HG03280 (cell line): Measurements from ENCODE around the gene PLCB4.

Source experiments
- ATAC-seq: cut with Tn5 transposase; IDR thresholded peaks from one replicate; pipeline ENCODE4 v1.9.1; 2021; ENCODE audit warnings: mild to moderate bottlenecking, moderate library complexity; ENCODE audit not compliant: unreplicated experiment

PLCB4 gene

DNA sequence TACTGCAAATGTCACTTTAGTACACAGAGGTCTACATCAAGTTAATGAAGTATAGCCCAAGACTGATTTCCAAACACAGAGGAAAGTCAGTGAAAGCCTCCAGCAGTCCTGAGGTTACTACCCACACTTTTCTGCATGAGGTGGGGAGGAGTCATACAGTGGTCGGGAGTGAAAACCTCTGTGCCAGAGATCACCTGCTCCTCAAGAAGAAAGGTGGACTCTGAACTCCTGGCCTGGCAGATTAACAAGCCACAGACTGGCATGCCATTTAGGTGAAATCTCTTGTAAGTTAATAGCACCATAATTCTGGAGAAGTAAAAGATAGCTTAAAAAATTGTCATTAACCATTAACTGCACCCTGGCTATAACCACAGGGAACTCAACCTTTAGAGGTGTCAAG is 320.5 kb downstream of the PLCB4 start:
- ATAC-seq, result no peak

DNA sequence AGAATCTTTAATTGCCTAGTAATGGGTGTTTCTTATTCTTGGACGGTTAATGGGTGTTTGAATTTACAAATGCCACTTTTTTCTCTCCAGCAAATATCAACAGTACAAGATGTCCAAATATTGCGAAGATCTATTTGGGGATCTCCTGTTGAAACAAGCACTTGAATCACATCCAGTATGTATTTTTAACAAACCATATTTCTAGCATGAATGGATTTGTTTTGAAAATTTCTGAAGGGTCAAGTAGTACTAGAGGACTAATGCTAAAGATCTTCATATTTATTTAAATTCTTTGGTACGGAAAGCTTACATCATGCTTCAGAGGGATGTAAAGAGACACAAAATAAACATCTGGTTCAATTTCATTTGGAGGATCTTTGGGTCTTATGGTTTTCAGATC is 321.6 kb downstream of the PLCB4 start:
- no peak for ATAC-seq

DNA sequence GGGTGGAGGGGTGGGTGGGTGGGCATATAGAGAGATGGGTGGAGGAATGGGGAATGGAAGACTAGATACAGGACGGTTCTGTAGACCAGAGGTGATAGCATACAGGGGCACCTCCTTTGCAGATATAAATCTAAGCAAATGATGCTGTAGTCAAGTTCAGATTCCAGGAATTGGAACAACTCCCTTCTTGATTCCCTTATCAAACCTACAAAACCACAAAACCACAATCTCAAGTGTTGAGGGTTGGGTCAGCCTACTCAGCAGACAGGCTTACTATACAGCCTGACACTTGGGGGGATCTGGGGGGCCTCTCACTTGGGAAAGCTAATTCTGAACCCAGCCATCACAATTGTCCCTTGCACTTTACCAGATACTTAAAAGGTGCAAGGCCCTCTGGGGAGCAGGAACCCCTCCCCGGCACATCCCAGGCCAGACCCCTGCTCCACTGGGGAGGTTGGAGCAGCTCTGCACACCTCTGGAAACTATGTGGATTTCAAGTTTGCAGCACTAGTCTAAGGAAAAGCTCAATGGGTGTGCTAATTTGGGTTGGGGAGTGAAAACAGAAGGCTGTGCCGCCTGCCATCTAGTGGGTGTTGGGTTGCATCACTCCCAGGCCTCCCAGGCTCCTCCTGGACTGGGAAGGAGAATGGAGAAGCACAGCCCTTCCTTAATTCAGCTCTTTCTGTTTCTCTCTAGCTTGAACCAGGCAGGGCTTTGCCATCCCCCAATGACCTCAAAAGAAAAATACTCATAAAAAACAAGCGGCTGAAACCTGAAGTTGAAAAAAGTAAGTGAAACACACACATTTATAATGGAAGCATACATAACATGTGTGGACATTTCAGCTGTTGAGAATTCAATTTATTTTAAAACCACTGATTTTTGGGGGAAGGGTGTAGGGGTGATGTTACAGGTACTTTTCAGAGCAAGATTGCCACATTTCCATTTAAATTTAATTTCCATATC is 324.3 kb downstream of the PLCB4 start:
- ATAC-seq, result peak; percentile 57

DNA sequence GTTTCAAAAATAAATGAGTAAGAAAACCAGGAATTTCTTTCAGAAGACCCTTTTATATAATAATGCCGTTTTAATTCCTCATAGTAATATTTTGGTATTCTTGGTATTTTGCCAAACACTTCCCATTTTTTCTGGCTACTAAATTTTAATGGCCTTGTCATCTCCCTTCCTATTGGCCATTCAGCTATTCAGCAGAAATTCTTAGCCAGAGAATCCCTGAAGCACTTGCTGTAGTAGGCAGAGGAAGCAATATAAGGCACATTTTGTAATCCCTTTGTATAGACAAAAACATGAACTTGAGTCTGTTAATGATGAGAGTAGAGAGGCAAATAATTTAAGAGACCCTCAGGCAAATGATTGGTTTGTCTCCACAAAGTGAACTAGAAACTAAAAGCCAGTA is 327.1 kb downstream of the PLCB4 start:
- no peak for ATAC-seq

DNA sequence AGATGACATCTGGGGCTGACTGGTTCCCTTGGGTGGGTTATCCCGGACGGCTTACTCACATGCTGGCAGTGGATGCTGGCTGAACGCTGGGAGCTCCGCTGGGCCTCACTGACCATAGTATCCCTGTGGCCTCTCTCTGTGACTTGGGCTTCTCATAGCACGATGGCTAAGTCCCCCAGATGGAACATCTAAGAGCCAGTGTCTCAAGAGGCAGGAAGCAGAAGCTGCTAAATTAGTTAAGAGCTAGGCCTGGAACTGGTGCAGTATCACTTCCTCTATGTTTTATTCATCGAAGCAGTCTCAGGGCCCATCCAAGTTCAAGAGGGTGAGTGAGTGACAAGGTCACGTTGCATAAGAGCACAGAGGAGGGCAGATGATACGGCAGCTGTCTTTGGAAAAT is 329.0 kb downstream of the PLCB4 start:
- peak; percentile 88 for ATAC-seq

DNA sequence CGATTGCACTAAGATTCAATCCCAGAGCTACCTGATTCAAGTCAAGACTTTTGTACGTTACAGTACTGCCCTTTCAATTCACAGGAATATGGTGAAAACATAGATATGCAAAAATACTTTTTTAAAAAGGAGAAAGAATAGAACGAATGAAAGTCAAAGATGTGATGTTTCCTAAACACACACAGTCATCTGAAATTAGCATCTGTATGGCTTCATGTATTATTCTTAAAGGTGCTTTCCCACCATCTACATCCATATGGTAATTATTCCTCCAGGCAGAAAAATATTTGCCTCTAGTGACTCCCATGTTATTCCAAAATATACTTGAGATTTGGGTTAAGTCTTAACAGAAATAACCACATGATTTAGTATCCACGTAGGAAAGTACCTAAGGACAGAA is 330.0 kb downstream of the PLCB4 start:
- no peak for ATAC-seq

DNA sequence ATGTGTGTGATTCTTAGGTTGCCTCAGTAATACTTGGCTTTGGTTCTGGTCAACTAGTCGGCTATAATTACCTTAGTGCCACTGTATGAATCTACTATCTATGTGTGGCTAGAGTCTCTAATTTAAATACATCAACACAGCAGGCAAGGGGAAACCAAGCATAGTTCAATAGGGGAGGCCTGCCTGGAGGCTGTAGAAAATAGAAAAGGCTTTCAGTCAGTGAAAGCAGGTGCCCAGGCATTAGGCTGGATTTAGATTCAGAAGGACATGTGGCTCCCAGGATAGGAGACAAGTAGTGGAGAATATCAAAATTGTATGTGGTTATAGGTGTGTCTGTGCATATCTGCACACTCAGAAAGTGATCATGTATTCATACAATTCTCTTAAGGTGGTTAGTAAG is 330.4 kb downstream of the PLCB4 start:
- ATAC-seq, result no peak

DNA sequence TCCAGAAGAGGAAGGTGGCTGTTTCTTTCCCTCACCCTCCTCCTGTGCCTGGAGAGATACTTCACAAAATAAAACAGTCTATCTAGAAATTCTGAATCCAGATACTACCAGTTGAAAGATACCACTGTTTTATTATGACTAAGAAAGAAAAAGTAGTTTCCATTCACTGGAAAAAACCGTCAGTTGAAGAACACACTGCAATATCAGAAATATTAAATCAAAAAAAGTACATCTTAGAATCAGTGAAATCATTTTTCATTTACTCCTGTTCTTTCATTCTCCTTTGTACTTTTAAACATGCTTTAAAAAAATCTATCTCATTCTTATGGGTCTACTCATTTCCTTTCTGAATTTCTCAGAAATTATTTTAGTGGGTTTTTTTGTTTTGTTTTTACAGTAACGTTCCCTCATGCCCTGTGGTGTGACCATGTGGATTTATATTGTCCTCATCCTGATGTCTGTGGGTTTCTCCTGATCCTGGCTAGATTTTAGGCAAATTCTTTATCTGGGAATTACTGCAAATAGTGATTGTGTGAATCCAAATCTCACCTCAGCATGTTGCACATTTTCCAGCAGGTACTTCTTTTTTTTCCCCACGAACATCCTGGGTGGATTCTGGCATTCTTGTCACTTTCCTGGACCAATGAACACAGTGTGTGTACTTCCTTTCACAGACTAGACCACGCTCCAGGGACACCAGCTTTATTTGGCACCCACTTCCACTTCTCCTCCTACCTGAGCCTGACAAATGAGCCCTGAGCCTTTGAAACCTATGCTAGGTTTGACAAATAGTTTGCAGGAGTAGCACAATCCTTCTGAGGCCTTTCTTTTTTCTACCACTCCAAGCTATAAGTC is 331.5 kb downstream of the PLCB4 start:
- ATAC-seq, result no peak

DNA sequence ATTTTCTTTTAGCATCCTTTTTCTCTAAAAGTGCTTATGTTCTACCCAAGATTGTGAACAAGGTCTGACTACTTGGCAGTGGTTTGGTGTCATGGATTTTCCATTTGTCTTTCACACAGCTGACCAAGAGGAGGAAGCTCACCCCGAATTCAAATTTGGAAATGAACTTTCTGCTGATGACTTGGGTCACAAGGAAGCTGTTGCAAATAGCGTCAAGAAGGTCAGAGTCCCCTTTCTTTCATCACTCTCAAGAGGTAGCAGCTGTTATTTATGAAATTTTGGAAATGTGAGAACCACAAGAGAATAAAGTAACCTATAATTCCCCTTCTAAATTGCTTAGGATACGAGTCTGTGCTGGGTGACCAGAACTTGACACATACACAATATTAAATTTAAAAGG is 332.5 kb downstream of the PLCB4 start:
- no peak for ATAC-seq

DNA sequence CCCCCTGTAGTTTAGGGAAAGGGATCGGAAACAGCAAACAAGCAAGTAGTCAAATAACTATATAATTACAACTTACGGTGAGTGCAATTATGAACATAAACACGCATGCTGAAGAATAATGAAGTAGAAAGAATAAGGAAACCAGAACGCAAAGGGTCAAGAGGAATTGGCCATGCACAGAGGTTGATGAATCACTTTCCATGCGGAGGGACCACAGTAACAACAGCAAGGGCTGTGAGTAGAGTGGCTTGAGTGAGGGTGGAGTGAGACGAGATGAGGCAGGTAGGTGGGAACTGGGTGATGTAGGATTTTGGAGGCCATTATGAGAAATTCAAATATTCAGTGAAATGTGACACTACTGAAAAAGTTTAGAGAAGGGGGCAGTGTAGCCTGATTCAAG is 333.3 kb downstream of the PLCB4 start:
- no peak for ATAC-seq

DNA sequence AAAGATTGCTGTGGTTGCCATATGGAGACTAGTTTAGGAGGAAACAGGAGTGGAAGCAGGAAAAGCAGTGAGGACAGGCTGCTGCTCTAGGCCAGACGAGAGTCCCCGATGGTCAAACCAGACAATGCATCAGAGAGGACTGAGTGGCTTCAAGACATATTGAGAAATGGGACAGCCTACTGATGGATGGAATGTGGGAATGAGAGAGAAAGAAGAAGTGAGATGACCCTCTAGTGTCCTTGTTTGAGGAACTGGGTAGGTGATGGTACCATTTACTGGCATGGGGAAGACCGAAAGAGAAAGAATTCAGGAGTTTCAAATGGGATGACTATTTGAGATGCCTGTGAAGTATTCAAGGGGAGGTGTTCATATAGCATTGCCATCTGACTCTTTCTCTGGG is 333.7 kb downstream of the PLCB4 start:
- no peak for ATAC-seq

DNA sequence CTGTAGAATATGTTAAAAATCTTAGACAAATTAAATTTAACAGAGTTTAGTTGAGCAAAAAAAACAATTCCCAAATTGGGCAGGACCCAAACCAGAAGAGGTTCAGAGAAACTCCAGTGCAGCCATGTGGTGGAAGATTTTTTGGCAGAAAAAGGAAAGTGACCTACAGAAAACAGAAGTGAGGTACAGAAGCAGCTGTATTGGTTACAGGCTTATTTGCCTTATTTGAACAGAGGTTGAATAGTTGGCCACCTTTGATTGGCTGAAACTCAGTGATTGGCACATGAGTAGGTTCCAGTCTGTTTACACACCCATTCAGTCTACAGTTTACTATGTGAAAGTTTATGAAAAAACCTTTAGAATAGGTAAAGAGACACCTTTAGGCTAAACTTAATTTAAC is 334.6 kb downstream of the PLCB4 start:
- ATAC-seq, result no peak

DNA sequence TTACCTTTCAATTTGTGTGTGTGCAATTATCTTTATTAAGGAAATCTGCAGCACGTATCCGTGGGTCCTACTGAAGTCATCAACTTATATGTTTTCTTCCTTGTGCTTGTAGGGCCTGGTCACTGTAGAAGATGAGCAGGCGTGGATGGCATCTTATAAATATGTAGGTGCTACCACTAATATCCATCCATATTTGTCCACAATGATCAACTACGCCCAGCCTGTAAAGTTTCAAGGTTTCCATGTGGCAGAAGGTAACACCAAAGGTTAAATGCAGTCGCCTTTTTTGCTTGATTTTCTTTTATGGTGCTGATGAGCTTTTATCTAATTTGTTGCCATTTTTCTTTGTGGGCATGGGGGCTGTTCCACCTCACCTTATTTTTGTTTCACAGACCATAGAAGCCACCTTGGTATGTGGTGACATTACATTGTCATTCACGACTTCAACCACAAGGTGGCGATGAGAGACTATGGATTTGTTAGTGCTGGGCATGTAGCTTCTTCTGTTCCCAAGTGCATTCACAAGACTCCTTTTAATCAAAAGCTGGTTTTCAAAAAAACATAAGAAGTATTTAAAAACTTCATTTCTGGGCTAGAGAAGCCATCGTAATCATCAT is 339.0 kb downstream of the PLCB4 start:
- ATAC-seq, result peak; percentile 62

DNA sequence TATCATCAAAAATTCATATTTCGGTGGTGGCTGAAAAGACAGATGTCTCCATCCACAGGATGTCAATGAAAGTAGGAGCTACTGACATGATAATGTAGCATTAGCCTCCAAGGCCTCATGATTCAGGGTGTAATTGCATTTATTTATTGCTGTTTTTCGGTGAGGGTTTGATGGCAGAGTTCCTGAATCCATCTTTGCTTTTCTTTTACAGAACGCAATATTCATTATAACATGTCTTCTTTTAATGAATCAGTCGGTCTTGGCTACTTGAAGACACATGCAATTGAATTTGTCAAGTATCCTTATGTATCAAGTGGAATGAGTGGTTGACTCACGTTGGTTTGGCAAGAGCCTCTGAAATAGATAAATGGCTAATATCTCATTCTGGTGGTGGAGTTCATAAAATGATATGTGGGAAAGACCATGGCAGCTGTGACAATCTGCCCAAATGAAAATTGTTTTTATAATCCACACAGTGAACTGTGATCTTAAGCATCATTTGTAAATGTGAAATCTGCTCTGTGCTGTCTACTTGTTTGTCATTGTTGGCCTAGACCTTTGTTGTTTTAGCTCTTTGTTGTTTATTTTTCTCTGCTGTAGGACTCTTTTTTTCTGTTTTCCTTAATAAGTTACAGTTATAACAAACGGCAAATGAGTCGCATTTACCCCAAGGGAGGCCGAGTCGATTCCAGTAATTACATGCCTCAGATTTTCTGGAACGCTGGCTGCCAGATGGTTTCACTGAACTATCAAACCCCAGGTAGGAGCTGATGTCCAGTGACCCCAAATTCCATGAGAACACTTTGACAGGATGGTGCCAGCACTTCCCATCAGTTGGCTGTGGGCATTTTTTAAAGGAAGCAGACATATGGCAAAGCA is 339.8 kb downstream of the PLCB4 start:
- no peak for ATAC-seq

DNA sequence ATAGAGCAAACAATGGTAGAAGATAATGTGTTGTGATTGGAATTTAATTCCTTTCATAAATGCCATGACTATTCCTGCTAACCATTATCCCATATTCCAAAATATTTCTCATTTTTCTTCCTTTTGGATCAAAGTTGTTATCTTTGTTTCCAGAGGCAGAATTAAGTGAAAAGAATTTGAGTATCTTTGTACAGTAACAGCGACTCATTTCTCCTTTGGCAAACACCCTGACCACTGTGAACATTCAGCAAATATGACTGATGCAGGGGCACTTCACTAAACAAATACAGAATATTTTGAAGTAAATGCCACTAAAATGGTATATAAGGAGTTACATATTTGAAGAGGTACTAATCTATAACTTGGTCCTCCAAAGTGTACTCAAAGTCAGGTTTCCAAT is 340.5 kb downstream of the PLCB4 start:
- ATAC-seq, result no peak

DNA sequence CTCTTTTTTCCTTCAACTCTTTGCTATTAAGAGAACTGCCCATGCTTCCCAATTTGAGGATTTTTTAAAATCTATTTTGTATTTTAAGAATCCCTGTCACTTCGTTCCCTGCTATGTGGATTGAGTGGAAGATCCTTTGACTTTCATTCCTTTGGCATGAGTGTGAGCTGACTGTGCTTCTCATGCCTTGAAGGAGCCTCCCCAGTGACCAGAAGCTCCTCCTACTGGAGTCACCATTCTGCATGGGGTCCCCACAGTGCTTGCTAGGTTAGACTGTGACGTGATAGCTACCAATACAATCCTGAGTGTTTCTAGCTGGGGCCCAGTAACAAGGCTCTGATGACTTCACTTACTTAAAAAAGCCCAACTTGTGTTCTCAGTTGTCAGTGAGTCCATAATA is 341.1 kb downstream of the PLCB4 start:
- no peak for ATAC-seq

DNA sequence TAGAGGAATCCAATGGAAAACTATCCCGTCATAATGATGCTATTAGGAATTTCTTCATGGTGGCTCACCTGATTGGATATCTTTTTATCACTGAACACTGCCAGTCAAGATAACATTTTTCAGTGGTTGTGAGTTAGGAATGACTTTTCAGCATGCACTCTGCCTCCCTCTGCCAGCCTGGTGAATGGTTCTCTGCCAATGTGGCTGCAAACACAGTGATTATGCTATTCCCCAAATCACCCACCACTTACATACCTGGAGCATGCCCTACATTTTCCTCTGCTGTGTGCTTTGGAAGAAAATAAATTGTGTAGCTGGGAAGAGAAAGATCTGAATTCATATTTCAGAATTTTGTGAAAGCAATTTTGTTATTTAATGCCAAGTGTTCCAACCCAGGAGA is 342.9 kb downstream of the PLCB4 start:
- no peak for ATAC-seq

DNA sequence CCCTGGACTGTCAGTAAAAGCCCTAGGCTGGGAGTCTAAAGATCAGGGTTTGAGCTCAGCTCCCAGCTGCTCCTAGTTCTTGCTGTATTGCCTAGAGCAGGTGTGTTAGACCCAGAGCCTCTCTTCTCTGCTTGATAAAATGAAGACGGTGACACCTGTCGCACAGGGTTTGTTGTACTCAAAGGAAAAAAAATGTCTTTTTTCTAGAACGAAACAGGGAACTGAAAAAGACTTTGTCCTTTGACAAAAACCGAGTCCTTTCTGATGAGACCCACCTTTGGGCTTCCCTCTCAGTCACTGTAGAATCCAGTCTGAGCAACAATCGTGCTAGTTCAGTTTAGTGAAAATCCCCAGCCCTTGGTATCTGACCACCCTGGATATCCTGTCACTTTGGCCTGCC is 343.4 kb downstream of the PLCB4 start:
- ATAC-seq, result peak; percentile 73

DNA sequence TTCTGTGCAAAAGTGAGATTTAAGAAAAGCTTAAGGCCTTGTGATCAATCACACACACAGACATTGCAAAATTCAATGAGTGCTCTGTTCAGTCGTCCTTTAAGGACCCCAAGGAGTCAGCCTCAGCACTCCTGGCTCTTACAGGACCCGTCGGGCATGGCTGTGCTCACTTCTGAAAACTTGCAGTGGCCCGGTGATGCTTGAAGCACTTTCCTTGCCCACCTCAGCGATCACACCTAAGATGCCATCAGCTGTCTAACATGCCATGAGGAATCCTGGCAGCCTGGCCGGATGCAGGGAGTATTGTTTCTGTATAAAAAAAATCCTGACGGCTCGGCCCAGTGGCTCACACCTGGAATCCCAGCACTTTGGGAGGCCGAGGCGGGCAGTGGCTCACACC is 344.1 kb downstream of the PLCB4 start:
- ATAC-seq, result no peak

DNA sequence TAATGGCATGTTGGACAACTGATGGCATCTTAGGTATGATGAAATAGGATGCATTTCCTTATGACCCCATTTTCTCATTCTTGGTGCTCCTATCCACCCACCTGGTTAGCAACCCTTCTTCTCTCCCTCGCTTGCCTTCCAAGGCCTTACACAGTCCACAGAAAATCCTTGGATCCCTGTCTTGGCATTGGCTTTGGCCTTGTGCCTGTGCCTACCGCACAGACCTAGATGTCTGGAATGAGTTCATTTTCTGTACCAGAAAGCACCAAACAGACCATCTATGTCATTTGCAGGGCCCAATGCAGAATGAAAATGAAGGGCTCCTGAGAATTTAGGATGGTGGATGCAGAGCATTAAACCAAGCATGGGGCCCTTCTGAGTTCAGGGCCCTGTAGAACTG is 346.5 kb downstream of the PLCB4 start:
- ATAC-seq, result no peak

DNA sequence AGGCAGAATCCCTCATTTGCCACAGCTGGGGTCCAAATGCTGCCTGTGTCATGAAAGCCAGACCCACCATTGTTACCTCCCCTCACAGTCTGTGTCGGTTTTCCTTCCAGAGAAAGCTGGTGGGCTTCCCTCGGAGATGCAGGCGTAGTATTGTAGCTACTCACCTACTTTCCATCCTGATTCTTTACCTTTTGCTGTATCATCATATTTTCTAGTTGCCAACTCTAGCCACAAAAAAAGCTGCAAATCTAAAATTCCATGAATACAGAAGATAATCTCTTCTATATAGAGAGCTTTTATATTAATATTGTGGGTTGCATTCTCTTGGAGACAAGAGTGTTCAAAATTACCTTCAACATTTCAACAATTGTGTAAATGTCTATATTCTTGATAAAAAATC is 347.5 kb downstream of the PLCB4 start:
- ATAC-seq, result no peak
